Muscle layer of duodenum (tissue), 2 donors: Measurements from ENCODE around the gene ETFA.

Source experiments
- H3K27ac ChIP-seq: one replicate; pipeline ENCODE4 v1.7.0; 2013; ENCODE audit warnings: mild to moderate bottlenecking, low read length
- H3K27me3 ChIP-seq: one replicate; pipeline ENCODE4 v1.7.0; 2013; ENCODE audit warnings: low read depth, mild to moderate bottlenecking, control low read depth, low read length
- H3K36me3 ChIP-seq, 2 donors: one replicate each; pipeline ENCODE4 v1.7.0; 2013; ENCODE audit warnings: low read length in 2 of 2, control low read depth in 1 of 2, mild to moderate bottlenecking in 1 of 2; ENCODE audit not compliant: insufficient read depth in 2 of 2, control insufficient read depth in 1 of 2
- H3K4me1 ChIP-seq, 2 donors: one replicate each; pipeline ENCODE4 v1.7.0; 2013; ENCODE audit warnings: low read length in 2 of 2, mild to moderate bottlenecking in 2 of 2, control low read depth in 1 of 2, moderate library complexity in 1 of 2; ENCODE audit not compliant: insufficient read depth in 2 of 2, control insufficient read depth in 1 of 2
- H3K4me3 ChIP-seq, 2 donors: one replicate each; pipeline ENCODE4 v1.7.0; 2013; ENCODE audit warnings: low read length in 2 of 2, low read depth in 1 of 2, mild to moderate bottlenecking in 1 of 2
- H3K9me3 ChIP-seq, 2 donors: one replicate each; pipeline ENCODE4 v1.7.0; 2013; ENCODE audit warnings: low read length in 2 of 2, control low read depth in 1 of 2, mild to moderate bottlenecking in 1 of 2; ENCODE audit not compliant: control insufficient read depth in 1 of 2
- donor health status: healthy.

The ETFA gene

DNA sequence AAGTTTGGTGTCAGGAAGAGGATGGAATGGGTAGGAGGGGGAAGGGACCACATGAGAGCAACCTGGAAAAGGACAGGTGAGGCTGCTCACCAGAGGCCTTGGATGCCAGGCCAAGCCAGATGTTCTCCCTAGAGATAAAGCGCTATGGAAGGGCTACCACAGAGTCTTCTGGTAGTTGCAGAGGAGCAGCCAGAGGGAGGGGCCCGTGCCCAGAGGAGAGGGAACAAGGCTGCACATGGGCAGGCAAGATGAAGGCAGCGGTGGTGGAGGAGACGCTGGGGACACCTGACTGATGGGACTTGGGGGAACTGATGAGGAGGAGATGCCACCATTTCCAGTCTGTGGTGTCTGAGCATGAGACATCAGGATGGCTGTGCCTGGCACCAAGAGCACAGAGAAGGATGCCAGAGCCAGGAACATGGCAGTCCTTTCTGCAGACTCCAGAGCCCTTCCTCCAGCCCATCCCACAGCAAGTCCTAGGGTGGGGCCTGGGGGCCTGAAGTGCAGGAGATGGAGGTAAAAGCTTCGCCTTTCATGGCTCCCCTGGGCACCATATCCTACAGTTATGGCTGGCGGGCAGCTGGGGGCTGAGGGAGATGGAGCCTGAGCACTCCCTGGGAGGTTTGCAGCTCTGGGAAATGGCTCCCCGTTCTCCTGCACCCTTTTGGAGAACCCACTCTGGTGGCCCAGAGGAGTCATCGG is 103.0 kb downstream of the ETFA start:
- no peak overlapping the region for H3K4me3 ChIP-seq
- no peaks in the 10 kb centered on the region for H3K9me3 ChIP-seq
- peaks cover 22 to 52% of the 10 kb centered on the region in 2 donors for H3K36me3 ChIP-seq
- H3K4me1 ChIP-seq: no peaks in the 10 kb centered on the region
- H3K27me3 ChIP-seq: no peaks in the 10 kb centered on the region
- H3K27ac ChIP-seq: no peak overlapping the region

DNA sequence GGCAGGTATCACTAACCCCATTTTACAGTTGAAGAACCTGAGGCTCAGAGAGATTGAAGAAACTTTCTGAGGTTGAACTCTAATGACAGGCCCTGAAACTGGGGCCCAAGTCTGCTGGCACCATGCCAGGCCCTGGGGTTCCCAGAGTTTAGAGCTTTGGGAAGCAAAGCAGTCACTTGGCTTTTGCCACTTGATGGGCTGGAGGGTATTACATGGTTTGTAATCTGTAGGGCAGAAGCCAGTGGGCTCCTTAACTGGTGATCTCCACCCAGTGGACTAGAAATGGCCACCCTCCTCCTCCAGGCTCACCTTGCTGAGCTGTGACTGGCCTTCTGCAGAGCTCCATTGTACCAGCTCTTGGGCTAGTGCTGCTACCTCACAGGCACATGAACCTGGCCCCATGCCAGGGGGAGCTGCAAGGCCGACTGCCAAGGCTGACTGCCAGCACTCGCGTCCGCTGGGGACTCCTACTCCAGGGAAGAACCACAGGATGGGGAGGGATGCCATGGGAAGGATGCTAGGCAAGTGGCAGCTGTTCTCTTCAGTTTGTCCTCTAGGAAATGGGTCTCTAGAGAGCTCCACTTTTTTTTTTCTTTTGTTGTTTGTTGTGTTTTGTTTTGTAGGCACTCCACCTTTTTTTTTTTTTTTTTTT is 104.8 kb downstream of the ETFA start:
- no peaks in the 10 kb centered on the region for H3K27me3 ChIP-seq
- H3K4me3 ChIP-seq: no peak overlapping the region
- no peak overlapping the region for H3K27ac ChIP-seq
- no peaks in the 10 kb centered on the region for H3K4me1 ChIP-seq
- H3K9me3 ChIP-seq: no peaks in the 10 kb centered on the region
- peaks cover 15 to 35% of the 10 kb centered on the region in 2 donors for H3K36me3 ChIP-seq

DNA sequence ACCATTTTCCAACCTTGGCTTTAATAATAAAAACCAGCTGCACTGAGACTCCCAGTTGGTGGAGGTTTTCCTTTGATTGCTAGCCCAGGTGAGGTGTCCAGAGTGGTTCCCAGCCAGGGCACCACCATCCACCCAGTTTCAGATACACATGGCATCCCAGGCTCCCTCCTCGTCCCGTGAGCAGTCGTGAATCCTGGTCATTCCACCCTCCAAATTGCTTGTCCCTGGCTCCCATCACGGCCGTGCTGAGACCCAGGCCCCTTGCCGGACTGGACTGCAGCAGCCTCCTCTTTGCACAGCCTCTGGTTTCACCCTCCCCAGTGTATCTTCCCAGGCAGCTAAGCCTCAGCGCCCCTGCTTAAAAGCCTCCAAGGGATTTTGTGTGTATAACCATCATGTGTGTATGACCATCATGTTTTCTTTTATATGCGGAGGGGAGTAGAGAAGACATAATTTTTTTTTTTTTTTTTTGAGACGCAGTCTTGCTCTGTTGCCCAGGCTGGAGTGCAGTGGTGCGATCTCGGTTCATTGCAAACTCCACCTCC is 106.3 kb downstream of the ETFA start:
- no peaks in the 10 kb centered on the region for H3K9me3 ChIP-seq
- no peaks in the 10 kb centered on the region for H3K4me1 ChIP-seq
- no peak overlapping the region for H3K27ac ChIP-seq
- H3K27me3 ChIP-seq: no peaks in the 10 kb centered on the region
- peaks cover 10 to 20% of the 10 kb centered on the region in 2 donors for H3K36me3 ChIP-seq
- H3K4me3 ChIP-seq: no peak overlapping the region

- H3K27ac ChIP-seq: no peak overlapping the region
- no peaks in the 10 kb centered on the region for H3K4me1 ChIP-seq
- H3K36me3 ChIP-seq: peaks cover 8 to 18% of the 10 kb centered on the region in 2 donors
- H3K4me3 ChIP-seq: no peak overlapping the region
- no peaks in the 10 kb centered on the region for H3K9me3 ChIP-seq
- H3K27me3 ChIP-seq: no peaks in the 10 kb centered on the region
These were observed 107.0 kb downstream of the ETFA start for GRCh38 chr15:76204109-76204845.

- H3K36me3 ChIP-seq: peaks cover 2 to 13% of the 10 kb centered on the region in 2 donors
These were observed 107.7 kb downstream of the ETFA start for GRCh38 chr15:76203346-76204108.

GRCh38 chr15:76201536-76202255 is 109.6 kb downstream of the ETFA start:
- H3K27ac ChIP-seq: no peak overlapping the region
- H3K4me1 ChIP-seq: peaks cover 6 to 16% of the 10 kb centered on the region in 2 donors
- H3K4me3 ChIP-seq: no peak overlapping the region
- no peaks in the 10 kb centered on the region for H3K27me3 ChIP-seq
- peaks cover 0 to 13% of the 10 kb centered on the region in 2 donors for H3K36me3 ChIP-seq
- no peaks in the 10 kb centered on the region for H3K9me3 ChIP-seq

More at GRCh38 chr15:76203346-76204108, 107.7 kb downstream of the ETFA start:
- Histone ChIP-seq H3K27me3 (no peaks in the 10 kb centered on the region), H3K4me1 (peaks cover 4 to 6% of the 10 kb centered on the region in 2 donors), H3K27ac (no peak overlapping the region), H3K9me3 (no peaks in the 10 kb centered on the region), H3K4me3 (no peak overlapping the region)

- Histone ChIP-seq H3K36me3 (peaks cover 0 to 13% of the 10 kb centered on the region in 2 donors), H3K9me3 (no peaks in the 10 kb centered on the region), H3K27ac (no peak overlapping the region), H3K4me3 (no peak overlapping the region), H3K27me3 (no peaks in the 10 kb centered on the region), H3K4me1 (peaks cover 14 to 26% of the 10 kb centered on the region in 2 donors)
These were observed 110.6 kb downstream of the ETFA start for GRCh38 chr15:76200641-76201105.

- H3K27me3 ChIP-seq: no peaks in the 10 kb centered on the region
- no peaks in the 10 kb centered on the region for H3K9me3 ChIP-seq
- no peak overlapping the region for H3K27ac ChIP-seq
- H3K4me1 ChIP-seq: peaks cover 14 to 26% of the 10 kb centered on the region in 2 donors
- peaks cover 0 to 13% of the 10 kb centered on the region in 2 donors for H3K36me3 ChIP-seq
- H3K4me3 ChIP-seq: no peak overlapping the region
These were observed 111.2 kb downstream of the ETFA start for GRCh38 chr15:76200083-76200465.

DNA sequence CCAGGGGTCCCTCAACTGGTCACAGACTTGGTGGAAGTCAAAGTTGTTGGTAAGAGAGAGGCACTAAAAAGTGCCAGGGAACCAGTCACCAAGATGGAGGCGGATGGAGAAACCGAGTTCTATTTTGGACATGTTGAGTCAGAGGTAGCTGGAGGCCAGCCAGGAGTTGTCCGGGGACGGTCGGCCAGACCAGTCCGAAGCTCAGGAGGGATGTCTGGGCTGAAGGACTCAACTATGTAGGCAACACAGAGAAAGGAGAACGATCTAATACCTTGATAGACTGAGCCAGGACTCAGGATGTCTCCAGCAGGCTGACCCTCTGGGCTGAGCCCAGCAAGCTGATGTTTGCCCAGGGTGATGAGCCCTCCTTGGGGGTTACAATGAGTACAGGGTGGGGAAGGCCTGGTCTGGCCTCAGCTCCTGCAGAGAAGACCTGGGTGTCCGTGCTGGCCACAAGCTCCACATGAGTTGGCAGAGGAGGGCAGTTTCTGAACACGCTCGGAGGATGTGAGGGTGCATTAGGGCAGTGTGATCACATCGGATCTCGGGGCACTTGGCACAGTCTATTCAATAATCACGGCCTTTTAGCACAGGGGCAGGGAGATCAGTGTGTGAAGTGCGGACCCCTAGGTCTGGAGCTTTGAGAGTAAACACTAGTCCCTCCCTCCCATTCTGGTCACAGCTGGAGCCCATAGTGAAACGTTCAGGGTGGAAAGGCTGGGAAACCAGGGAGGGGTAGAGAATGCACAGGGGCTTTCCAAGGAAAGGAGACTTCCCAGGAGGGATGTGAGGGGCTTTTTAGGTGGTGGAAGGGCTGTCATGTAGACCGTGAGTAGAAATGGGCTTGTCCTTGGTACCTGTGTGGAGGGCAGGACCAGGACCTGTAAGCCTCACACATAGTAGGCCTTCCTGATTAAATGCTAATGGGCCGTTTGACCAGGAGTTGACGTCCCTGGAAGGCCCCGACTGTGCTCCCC is 111.9 kb downstream of the ETFA start:
- Histone ChIP-seq H3K36me3 (peaks cover 0 to 12% of the 10 kb centered on the region in 2 donors), H3K9me3 (no peaks in the 10 kb centered on the region), H3K4me1 (peaks cover 14 to 26% of the 10 kb centered on the region in 2 donors), H3K27ac (no peak overlapping the region), H3K4me3 (no peak overlapping the region), H3K27me3 (no peaks in the 10 kb centered on the region)
